ENCODE data around the gene CYP26B1.

CYP26B1 gene

GRCh38 chr2:72140621-72140960, 7.1 kb downstream of the CYP26B1 start:
- no peak for FAIRE-seq

- no peak for FAIRE-seq
These were observed 7.6 kb downstream of the CYP26B1 start for GRCh38 chr2:72139874-72140620.

- no peak for FAIRE-seq
These were observed 8.2 kb downstream of the CYP26B1 start for GRCh38 chr2:72139471-72139873.

- no peak for FAIRE-seq
These were observed 8.7 kb downstream of the CYP26B1 start for GRCh38 chr2:72138921-72139381.

- no peak for FAIRE-seq
These were observed 9.4 kb downstream of the CYP26B1 start for GRCh38 chr2:72138011-72138881.

DNA sequence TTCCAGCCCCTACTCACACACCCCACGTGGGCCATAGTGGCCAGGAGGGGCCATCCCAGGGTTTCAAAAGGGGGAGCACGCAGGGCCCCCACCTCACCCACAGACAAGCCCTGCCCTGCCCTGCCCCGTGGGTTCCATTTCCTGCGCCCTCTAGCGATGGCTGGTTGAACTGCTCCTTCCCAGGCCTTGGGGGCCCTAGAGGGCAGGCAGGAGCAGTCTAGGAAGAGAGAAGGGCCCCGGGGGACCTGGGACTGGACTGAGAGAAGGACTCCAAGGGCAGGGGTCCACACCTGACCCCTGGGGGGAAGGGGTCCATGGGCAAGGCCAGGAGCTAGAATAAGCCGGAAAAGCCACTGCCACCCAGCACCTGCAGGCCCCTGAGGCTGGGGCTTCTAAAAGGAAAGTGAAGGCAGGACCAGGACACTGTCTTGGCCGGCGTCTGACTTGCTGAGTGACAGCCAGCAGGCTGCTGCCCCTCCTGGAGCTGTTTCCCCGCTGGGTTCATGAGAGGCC, 10.1 kb downstream of the CYP26B1 start:
- no peak for FAIRE-seq

DNA sequence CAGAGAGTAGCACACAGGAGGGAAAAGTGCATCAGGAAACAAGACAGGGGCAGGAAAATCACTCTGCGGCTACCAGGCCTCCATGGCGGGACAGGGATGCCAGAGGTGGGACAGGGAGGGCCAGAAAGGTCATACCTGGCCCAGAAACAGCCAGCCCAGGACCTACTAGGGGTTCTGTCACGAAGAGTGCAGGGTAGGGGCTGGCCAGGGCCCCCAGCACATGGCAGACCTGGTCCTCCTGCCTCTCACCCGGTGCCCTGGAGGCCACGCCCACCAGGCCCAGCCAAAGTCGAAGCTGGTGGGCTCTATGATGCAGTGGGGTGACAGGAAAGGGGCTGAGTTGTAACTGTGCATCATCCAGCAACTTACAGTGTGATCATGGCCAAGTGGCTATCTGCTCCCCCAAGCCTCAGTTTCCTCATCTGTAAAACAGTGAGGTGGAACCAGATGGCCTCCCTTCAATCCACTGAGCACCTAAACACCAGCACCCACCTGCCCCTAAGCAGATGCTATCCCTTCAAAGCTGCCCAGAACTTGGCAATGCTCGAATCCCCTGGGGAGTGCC, 10.6 kb downstream of the CYP26B1 start:
- FAIRE-seq: no peak

DNA sequence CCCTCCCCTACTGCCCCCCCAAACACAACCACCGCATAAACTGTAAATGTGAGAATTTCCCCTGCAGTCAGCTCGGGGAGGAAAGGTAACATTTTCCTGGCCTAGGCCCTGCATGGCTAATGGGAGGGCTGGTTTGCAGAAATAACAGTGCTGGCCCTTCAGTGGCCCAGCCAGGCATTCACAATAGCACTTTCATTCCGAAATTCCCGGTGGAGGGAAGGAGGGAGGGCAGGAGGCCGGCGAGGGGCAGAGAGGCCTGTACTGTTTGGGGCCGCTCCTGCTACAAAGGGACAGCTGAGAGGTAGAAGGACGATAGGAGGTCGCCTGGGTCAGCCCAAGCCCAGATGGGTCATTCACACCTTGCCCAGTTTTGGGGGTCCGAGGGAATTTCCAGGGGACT, 11.3 kb downstream of the CYP26B1 start:
- no peak for FAIRE-seq

- no peak for FAIRE-seq
These were observed 11.7 kb downstream of the CYP26B1 start for GRCh38 chr2:72135921-72136320.

- FAIRE-seq: no peak
These were observed 12.5 kb downstream of the CYP26B1 start for GRCh38 chr2:72134997-72135800.

DNA sequence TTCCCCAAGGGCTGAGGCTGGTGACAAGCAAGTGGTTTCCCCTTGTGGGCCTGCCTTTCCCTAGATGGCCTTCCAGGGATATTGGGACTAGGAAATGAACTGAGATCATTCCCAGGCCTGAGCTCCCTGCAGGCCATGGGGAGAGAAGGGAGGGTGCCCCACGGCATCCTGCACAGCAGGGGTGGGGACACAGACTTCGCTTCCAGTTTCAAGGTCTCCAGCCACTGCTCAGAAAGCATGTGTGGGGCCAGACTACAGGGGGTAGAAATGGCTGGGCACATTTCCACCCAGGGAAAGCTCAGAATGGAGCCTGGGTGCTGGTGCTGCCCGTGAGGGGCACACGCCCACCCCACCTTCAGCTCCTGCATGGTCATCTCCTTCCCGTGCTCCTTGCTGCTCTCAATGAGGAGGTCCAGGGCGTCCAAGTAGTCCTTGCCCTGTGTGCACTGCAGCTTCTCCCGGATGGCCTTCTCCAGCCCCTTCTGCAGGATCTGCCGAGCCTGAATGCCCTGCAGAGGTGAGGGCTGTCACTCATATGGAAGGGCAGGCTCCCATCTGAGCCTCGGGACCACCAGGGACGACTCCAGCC, 13.2 kb downstream of the CYP26B1 start:
- no peak for FAIRE-seq

- FAIRE-seq: no peak
These were observed 13.8 kb downstream of the CYP26B1 start for GRCh38 chr2:72133721-72134407.

GRCh38 chr2:72132981-72133720, 14.5 kb downstream of the CYP26B1 start:
- FAIRE-seq: no peak

DNA sequence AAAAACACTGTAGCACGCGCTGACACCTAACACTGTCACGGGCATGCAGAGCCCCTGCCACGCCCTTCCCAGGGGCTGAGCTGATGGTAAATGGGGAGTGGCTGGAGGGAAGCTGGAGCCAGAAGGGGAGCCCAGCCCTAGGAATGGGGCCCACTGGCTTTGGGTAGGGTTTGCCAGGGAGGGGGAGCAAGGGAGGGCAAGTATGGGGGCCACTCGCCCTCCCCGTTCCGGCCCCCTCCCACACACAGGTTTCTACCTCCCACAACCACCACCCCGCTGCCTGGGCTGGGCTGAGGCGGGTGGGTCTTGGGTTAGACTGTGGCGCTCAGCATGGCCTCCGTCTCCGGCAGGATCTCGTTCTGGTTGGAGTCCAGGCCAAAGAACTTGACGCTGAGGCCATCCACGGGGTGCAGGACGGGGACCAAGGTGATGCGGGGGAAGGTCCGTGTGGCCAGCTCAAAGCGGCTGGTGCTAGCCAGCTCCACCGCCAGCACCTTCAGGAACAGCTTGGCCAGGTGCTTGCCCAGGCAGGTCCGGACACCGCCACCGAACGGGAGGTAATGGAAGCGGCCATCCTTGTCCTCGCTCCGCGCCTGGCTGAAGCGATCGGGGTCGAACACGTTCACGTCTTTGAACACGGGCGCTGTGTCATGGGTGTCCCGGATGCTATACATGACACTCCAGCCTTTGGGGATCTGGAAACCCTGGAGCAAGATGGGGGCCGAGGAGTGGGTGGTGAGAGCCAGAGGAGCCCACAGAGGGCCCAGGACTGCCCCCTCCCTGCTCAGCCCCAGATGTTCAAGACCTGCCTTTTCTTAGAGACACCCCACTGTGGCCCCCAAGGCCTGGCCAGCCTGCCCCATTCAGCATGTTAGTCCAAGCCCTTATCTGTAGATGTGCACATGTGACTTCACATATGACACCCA, 15.5 kb downstream of the CYP26B1 start:
- FAIRE-seq: no peak

DNA sequence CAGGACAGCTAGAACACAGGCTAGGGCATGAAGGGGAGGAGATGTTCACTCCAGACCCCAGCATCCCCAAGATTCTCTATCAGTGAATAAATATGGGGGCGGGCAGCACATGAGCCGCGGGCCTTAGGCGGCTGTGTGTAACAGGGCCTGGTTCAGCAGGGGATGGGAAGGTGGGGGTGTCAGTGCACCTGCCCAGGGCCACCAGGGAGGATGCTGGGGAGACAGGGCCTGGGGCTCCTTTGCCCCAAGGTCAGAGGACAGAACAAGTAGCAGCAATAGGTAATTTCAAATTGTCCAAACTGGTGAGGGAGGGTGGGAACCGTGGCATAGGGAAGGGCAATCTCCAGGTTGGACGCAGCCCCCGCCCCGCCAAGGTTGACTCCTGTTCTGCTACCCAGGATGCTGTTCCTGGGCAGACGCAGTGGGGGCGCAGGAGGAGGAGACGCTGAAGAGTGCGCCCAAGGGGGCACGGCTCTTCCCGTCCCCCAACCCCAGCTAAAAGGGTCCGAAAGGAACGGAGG, 16.2 kb downstream of the CYP26B1 start:
- no peak for FAIRE-seq

- FAIRE-seq: no peak
These were observed 16.9 kb downstream of the CYP26B1 start for GRCh38 chr2:72130659-72131360.

- FAIRE-seq: no peak
These were observed 17.9 kb downstream of the CYP26B1 start for GRCh38 chr2:72129681-72130340.

- FAIRE-seq: no peak
These were observed 18.8 kb downstream of the CYP26B1 start for GRCh38 chr2:72128843-72129227.
